ENCODE measurements around the gene SIAH3. TPM values are rescaled to one million over a fixed set of nuclear protein-coding genes. Genes with fewer than 3 reads are reported as not detected.
A peak's percentile ranks its signal among the peaks of the same experiment; 100 is the strongest.

SIAH3 gene
- polyA plus RNA-seq, 1 donor from 2014 or later: 4.9 TPM

- no peak overlapping the region for H3K27ac ChIP-seq (ENCODE audit: low read length)
- no peaks in the 10 kb centered on the region for H3F3A ChIP-seq (ENCODE audit: insufficient read depth, low read length, poor library complexity, severe bottlenecking)
- H3K79me2 ChIP-seq (replicated peaks; ENCODE audit: insufficient read depth, low read length): no peaks in the 10 kb centered on the region
- H3K9ac ChIP-seq (ENCODE audit: low read length): no peak overlapping the region
- H3K9me3 ChIP-seq (ENCODE audit: low read length): no peaks in the 10 kb centered on the region
- no peaks in the 10 kb centered on the region for H3K36me3 ChIP-seq (ENCODE audit: insufficient read depth, low read length)
- no peaks in the 10 kb centered on the region for H3K27me3 ChIP-seq (ENCODE audit: insufficient read depth, low read depth, low read length)
- no peak overlapping the region for H3K4me2 ChIP-seq (ENCODE audit: low read length)
- no peak overlapping the region for H2AFZ ChIP-seq (ENCODE audit: low read depth, low read length)
- peak overlapping the region; percentile 76 for H3K4me3 ChIP-seq (ENCODE audit: low read length)
- TF ChIP-seq TAF1 (IDR thresholded peaks at IDR 0.05; ENCODE audit: low read depth) (no peak), SMC3 (conservative IDR thresholded peaks at IDR 0.05; ENCODE audit: poor library complexity) (no peak), EZH2 (IDR thresholded peaks at IDR 0.05; ENCODE audit: borderline replicate concordance, insufficient read depth, low read length, poor library complexity, severe bottlenecking) (no peak), MXI1 (conservative IDR thresholded peaks at IDR 0.05; ENCODE audit: poor library complexity, severe bottlenecking) (no peak), CTCF (IDR thresholded peaks at IDR 0.05; ENCODE audit: poor library complexity, severe bottlenecking) (no peak), EP300 (conservative IDR thresholded peaks at IDR 0.05; ENCODE audit: poor library complexity, severe bottlenecking) (no peak), RAD21 (conservative IDR thresholded peaks at IDR 0.05) (no peak), POLR2AphosphoS5 (IDR thresholded peaks at IDR 0.05) (no peak), REST (IDR thresholded peaks at IDR 0.05; ENCODE audit: borderline replicate concordance) (no peak)
- H3K9me2 ChIP-seq (ENCODE audit: insufficient read depth, low read length): no peaks in the 10 kb centered on the region
- no peaks in the 10 kb centered on the region for H4K20me1 ChIP-seq (ENCODE audit: insufficient read depth)
Observed at GRCh38 chr13:45847554-45848224, 3.9 kb downstream of the SIAH3 start.

DNA sequence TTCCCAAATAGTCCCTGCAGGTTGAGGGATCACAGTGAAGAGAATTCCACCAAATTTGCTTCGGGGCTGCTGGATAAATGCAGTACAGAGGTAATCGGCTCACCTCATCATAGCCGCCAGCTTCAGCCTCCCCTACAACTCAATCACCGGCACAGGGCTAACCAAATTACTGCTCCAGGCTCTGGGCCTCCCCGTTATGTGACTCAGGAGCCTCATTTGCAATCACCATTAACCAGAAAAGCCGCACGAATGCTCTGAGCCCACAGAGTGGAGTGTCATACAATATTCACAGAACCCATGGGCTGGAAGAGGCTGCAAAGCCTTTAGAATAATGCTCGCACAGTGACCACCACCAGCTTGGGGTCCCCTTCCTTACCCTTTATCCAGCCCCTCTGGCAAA, 4.9 kb downstream of the SIAH3 start:
- H3K4me2 ChIP-seq (ENCODE audit: low read length): no peak overlapping the region
- no peak overlapping the region for H2AFZ ChIP-seq (ENCODE audit: low read depth, low read length)
- TF ChIP-seq EZH2 (IDR thresholded peaks at IDR 0.05; ENCODE audit: borderline replicate concordance, insufficient read depth, low read length, poor library complexity, severe bottlenecking) (no peak), MXI1 (conservative IDR thresholded peaks at IDR 0.05; ENCODE audit: poor library complexity, severe bottlenecking) (no peak), SMC3 (conservative IDR thresholded peaks at IDR 0.05; ENCODE audit: poor library complexity) (no peak), POLR2AphosphoS5 (IDR thresholded peaks at IDR 0.05) (no peak), EP300 (conservative IDR thresholded peaks at IDR 0.05; ENCODE audit: poor library complexity, severe bottlenecking) (no peak), CTCF (IDR thresholded peaks at IDR 0.05; ENCODE audit: poor library complexity, severe bottlenecking) (no peak), TAF1 (IDR thresholded peaks at IDR 0.05; ENCODE audit: low read depth) (no peak), RAD21 (conservative IDR thresholded peaks at IDR 0.05) (no peak), REST (IDR thresholded peaks at IDR 0.05; ENCODE audit: borderline replicate concordance) (no peak)

More for the DNA sequence above, 4.9 kb downstream of the SIAH3 start:
- Histone ChIP-seq H3K9ac (ENCODE audit: low read length) (no peak overlapping the region), H3K79me2 (replicated peaks; ENCODE audit: insufficient read depth, low read length) (no peaks in the 10 kb centered on the region), H3K27ac (ENCODE audit: low read length) (no peak overlapping the region), H3K36me3 (ENCODE audit: insufficient read depth, low read length) (no peaks in the 10 kb centered on the region), H3K9me2 (ENCODE audit: insufficient read depth, low read length) (no peaks in the 10 kb centered on the region), H3K27me3 (ENCODE audit: insufficient read depth, low read depth, low read length) (no peaks in the 10 kb centered on the region), H3K9me3 (ENCODE audit: low read length) (no peaks in the 10 kb centered on the region), H3K4me3 (ENCODE audit: low read length) (no peak overlapping the region), H3F3A (ENCODE audit: insufficient read depth, low read length, poor library complexity, severe bottlenecking) (no peaks in the 10 kb centered on the region), H4K20me1 (ENCODE audit: insufficient read depth) (no peaks in the 10 kb centered on the region)

Measured in neural cell (in vitro differentiated cells).